HAP-1 (cell line): ENCODE results near the gene CNTNAP2.

Source experiments
- DNase-seq, 2 experiments: peaks; one replicate each; pipeline ENCODE4 v3.0.0-alpha.2; 2016 to 2020; ENCODE audit warnings: low spot score in 2 of 2
- H3K27me3 ChIP-seq: fragments of 250-450 bp; sonication (Bioruptor Pico); 2 replicates; pipeline ENCODE4 v1.5.1; 2020; ENCODE audit warnings: low read depth, mild to moderate bottlenecking, moderate library complexity
- H3K36me3 ChIP-seq: fragments of 250-450 bp; sonication (Bioruptor Pico); replicated peaks from 2 replicates; pipeline ENCODE4 v1.5.1; 2020; ENCODE audit warnings: mild to moderate bottlenecking
- H3K4me1 ChIP-seq: fragments of 250-450 bp; sonication (Bioruptor Pico); 2 replicates; pipeline ENCODE4 v1.5.1; 2020; ENCODE audit warnings: mild to moderate bottlenecking
- H3K4me3 ChIP-seq: fragments of 250-450 bp; sonication (Bioruptor Pico); 2 replicates; pipeline ENCODE4 v1.5.1; 2020; ENCODE audit warnings: mild to moderate bottlenecking, moderate library complexity
- H3K9me3 ChIP-seq: fragments of 250-450 bp; sonication (Bioruptor Pico); 2 replicates; pipeline ENCODE4 v1.5.1; 2020; ENCODE audit warnings: mild to moderate bottlenecking, moderate library complexity
- in situ Hi-C: fragments of 300-500 bp; cut with MboI; formaldehyde crosslinking; loops from 3 replicates; pipeline ENCODE4 v1.14.3; 2020; ENCODE audit warnings: low sequenced_read_pairs, inconsistent platforms, mixed read lengths

CNTNAP2 gene

GRCh38 chr7:147412109-147412508, 1295.5 kb downstream of the CNTNAP2 start:
- Histone ChIP-seq H3K27me3 (no peaks in the 10 kb centered on the region), H3K4me1 (no peaks in the 10 kb centered on the region), H3K9me3 (no peaks in the 10 kb centered on the region), H3K36me3 (no peaks in the 10 kb centered on the region), H3K4me3 (no peak overlapping the region)
- in situ Hi-C loops, result no loop called here
- no peak for DNase-seq

GRCh38 chr7:147412782-147413556, 1296.4 kb downstream of the CNTNAP2 start:
- in situ Hi-C loops, result no loop called here

GRCh38 chr7:147413557-147413870, 1296.9 kb downstream of the CNTNAP2 start:
- Histone ChIP-seq H3K4me1 (no peaks in the 10 kb centered on the region), H3K9me3 (no peaks in the 10 kb centered on the region), H3K4me3 (no peak overlapping the region), H3K36me3 (no peaks in the 10 kb centered on the region), H3K27me3 (no peaks in the 10 kb centered on the region)
- DNase-seq, result no peak
- in situ Hi-C loops, result no loop called here

More at GRCh38 chr7:147412782-147413556, 1296.4 kb downstream of the CNTNAP2 start:
- DNase-seq, result no peak
- H3K4me3 ChIP-seq, result no peak overlapping the region
- no peaks in the 10 kb centered on the region for H3K36me3 ChIP-seq
- no peaks in the 10 kb centered on the region for H3K9me3 ChIP-seq
- H3K27me3 ChIP-seq, result no peaks in the 10 kb centered on the region
- H3K4me1 ChIP-seq, result no peaks in the 10 kb centered on the region

GRCh38 chr7:147415991-147416390, 1299.4 kb downstream of the CNTNAP2 start:
- in situ Hi-C loops, result no loop called here
- H3K36me3 ChIP-seq, result no peaks in the 10 kb centered on the region
- no peaks in the 10 kb centered on the region for H3K9me3 ChIP-seq
- no peaks in the 10 kb centered on the region for H3K4me1 ChIP-seq
- no peak for DNase-seq
- no peak overlapping the region for H3K4me3 ChIP-seq
- H3K27me3 ChIP-seq, result no peaks in the 10 kb centered on the region

- no peak for DNase-seq
- no peaks in the 10 kb centered on the region for H3K4me1 ChIP-seq
- no peak overlapping the region for H3K4me3 ChIP-seq
- no peaks in the 10 kb centered on the region for H3K27me3 ChIP-seq
- H3K36me3 ChIP-seq, result no peaks in the 10 kb centered on the region
- in situ Hi-C loops, result no loop called here
- no peaks in the 10 kb centered on the region for H3K9me3 ChIP-seq
These were observed 1302.4 kb downstream of the CNTNAP2 start for GRCh38 chr7:147418966-147419365.

- Histone ChIP-seq H3K4me1 (no peaks in the 10 kb centered on the region), H3K9me3 (no peaks in the 10 kb centered on the region), H3K27me3 (no peaks in the 10 kb centered on the region), H3K36me3 (no peaks in the 10 kb centered on the region), H3K4me3 (no peak overlapping the region)
- DNase-seq, result no peak
- in situ Hi-C loops, result no loop called here
These were observed 1307.3 kb downstream of the CNTNAP2 start for GRCh38 chr7:147423875-147424274.

GRCh38 chr7:147428075-147428474, 1311.5 kb downstream of the CNTNAP2 start:
- no peaks in the 10 kb centered on the region for H3K4me1 ChIP-seq
- no peaks in the 10 kb centered on the region for H3K36me3 ChIP-seq
- H3K4me3 ChIP-seq, result no peak overlapping the region
- H3K9me3 ChIP-seq, result no peaks in the 10 kb centered on the region
- in situ Hi-C loops, result no loop called here
- DNase-seq, result no peak
- no peaks in the 10 kb centered on the region for H3K27me3 ChIP-seq

- Histone ChIP-seq H3K9me3 (no peaks in the 10 kb centered on the region), H3K27me3 (no peaks in the 10 kb centered on the region), H3K4me3 (no peak overlapping the region), H3K36me3 (no peaks in the 10 kb centered on the region), H3K4me1 (no peaks in the 10 kb centered on the region)
- in situ Hi-C loops, result no loop called here
- no peak for DNase-seq
These were observed 1313.4 kb downstream of the CNTNAP2 start for GRCh38 chr7:147429961-147430360.

GRCh38 chr7:147432079-147432478, 1315.5 kb downstream of the CNTNAP2 start:
- H3K27me3 ChIP-seq, result no peaks in the 10 kb centered on the region
- no peaks in the 10 kb centered on the region for H3K9me3 ChIP-seq
- H3K36me3 ChIP-seq, result no peaks in the 10 kb centered on the region
- H3K4me3 ChIP-seq, result no peak overlapping the region
- DNase-seq, result peak in 1 of 2 experiments; percentile 15
- H3K4me1 ChIP-seq, result no peaks in the 10 kb centered on the region
- in situ Hi-C loops, result no loop called here

- H3K4me1 ChIP-seq, result no peaks in the 10 kb centered on the region
- in situ Hi-C loops, result no loop called here
- no peaks in the 10 kb centered on the region for H3K27me3 ChIP-seq
- H3K36me3 ChIP-seq, result no peaks in the 10 kb centered on the region
- no peaks in the 10 kb centered on the region for H3K9me3 ChIP-seq
- H3K4me3 ChIP-seq, result no peak overlapping the region
- DNase-seq, result no peak
These were observed 1316.0 kb downstream of the CNTNAP2 start for GRCh38 chr7:147432576-147432975.

- H3K9me3 ChIP-seq, result peaks cover 3% of the 10 kb centered on the region; the same call in 1 of the 2 replicates
- no peak for DNase-seq
- in situ Hi-C loops, result no loop called here
- H3K36me3 ChIP-seq, result no peaks in the 10 kb centered on the region
- no peaks in the 10 kb centered on the region for H3K4me1 ChIP-seq
- H3K4me3 ChIP-seq, result no peak overlapping the region
- H3K27me3 ChIP-seq, result no peaks in the 10 kb centered on the region
These were observed 1320.1 kb downstream of the CNTNAP2 start for GRCh38 chr7:147436718-147437117.

- in situ Hi-C loops, result no loop called here
- DNase-seq, result no peak
- Histone ChIP-seq H3K9me3 (peaks cover 3% of the 10 kb centered on the region; the same call in 1 of the 2 replicates), H3K4me3 (no peak overlapping the region), H3K4me1 (no peaks in the 10 kb centered on the region), H3K36me3 (no peaks in the 10 kb centered on the region), H3K27me3 (no peaks in the 10 kb centered on the region)
These were observed 1321.6 kb downstream of the CNTNAP2 start for GRCh38 chr7:147438216-147438615.

- in situ Hi-C loops, result no loop called here
- H3K4me1 ChIP-seq, result no peaks in the 10 kb centered on the region
- no peak for DNase-seq
These were observed 1327.3 kb downstream of the CNTNAP2 start for GRCh38 chr7:147443942-147444341.

GRCh38 chr7:147452816-147453215, 1336.2 kb downstream of the CNTNAP2 start:
- Histone ChIP-seq H3K36me3 (no peaks in the 10 kb centered on the region), H3K4me1 (no peaks in the 10 kb centered on the region), H3K9me3 (no peaks in the 10 kb centered on the region), H3K27me3 (no peaks in the 10 kb centered on the region), H3K4me3 (no peak overlapping the region)
- DNase-seq, result no peak
- in situ Hi-C loops, result no loop called here

More at GRCh38 chr7:147443942-147444341, 1327.3 kb downstream of the CNTNAP2 start:
- Histone ChIP-seq H3K9me3 (peaks cover 3% of the 10 kb centered on the region; the same call in 1 of the 2 replicates), H3K4me3 (no peak overlapping the region), H3K27me3 (no peaks in the 10 kb centered on the region), H3K36me3 (no peaks in the 10 kb centered on the region)

- in situ Hi-C loops, result no loop called here
These were observed 1348.6 kb downstream of the CNTNAP2 start for GRCh38 chr7:147465223-147465622.

More at GRCh38 chr7:147465223-147465622, 1348.6 kb downstream of the CNTNAP2 start:
- H3K4me1 ChIP-seq, result no peaks in the 10 kb centered on the region
- DNase-seq, result no peak
- no peaks in the 10 kb centered on the region; the same call in 1 of the 2 replicates for H3K9me3 ChIP-seq
- H3K4me3 ChIP-seq, result no peak overlapping the region
- H3K27me3 ChIP-seq, result no peaks in the 10 kb centered on the region
- H3K36me3 ChIP-seq, result no peaks in the 10 kb centered on the region
